ENCODE data around the gene XRCC5. TPM values are rescaled to one million over a fixed set of nuclear protein-coding genes. Genes with fewer than 3 reads are reported as not detected.
"Not testable (repeated sequence)": the region's sequence is repeated elsewhere in the genome, so short reads cannot be mapped to it uniquely, and the experiment has no call there.

Gene XRCC5
- total RNA-seq, 1 donor from 2014 or later: 303 TPM

DNA sequence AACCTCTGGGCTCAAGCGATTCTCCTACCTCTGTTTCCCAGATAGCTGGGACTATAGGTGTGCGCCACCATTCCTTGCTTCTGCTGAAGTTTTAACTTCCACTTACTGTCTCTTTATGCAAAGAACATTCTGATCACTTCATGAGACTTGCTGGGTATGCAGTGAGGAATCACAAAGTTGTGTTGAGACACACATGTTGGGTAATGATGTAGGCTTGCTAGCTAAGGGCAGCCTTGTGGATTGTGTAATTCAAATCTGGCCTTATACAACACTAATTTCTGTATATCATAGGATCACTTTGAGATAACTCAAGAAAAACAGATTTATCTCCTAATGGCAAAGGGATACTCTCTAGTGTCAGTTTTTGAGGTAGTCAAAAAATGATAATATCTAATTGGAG, 24.2 kb downstream of the XRCC5 start:
- intact Hi-C loops (cut with micrococcal nuclease): no loop called here
- H3K4me3 Mint-ChIP-seq: no peak overlapping the region
- no peaks in the 10 kb centered on the region for H3K27me3 Mint-ChIP-seq
- POLR2A ChIA-PET: no interaction called here
- TF ChIP-seq, protein P1, sequence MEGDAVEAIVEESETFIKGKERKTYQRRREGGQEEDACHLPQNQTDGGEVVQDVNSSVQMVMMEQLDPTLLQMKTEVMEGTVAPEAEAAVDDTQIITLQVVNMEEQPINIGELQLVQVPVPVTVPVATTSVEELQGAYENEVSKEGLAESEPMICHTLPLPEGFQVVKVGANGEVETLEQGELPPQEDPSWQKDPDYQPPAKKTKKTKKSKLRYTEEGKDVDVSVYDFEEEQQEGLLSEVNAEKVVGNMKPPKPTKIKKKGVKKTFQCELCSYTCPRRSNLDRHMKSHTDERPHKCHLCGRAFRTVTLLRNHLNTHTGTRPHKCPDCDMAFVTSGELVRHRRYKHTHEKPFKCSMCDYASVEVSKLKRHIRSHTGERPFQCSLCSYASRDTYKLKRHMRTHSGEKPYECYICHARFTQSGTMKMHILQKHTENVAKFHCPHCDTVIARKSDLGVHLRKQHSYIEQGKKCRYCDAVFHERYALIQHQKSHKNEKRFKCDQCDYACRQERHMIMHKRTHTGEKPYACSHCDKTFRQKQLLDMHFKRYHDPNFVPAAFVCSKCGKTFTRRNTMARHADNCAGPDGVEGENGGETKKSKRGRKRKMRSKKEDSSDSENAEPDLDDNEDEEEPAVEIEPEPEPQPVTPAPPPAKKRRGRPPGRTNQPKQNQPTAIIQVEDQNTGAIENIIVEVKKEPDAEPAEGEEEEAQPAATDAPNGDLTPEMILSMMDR (IDR thresholded peaks at IDR 0.05): no peak
- H3K36me3 Mint-ChIP-seq (ENCODE audit: low read depth): peaks cover 91% of the 10 kb centered on the region
- H3K4me1 Mint-ChIP-seq: peaks cover 3% of the 10 kb centered on the region
- DNase-seq: no peak
- CTCF ChIA-PET: no interaction called here
- H3K27ac Mint-ChIP-seq: no peak overlapping the region
- H3K9me3 Mint-ChIP-seq: no peaks in the 10 kb centered on the region
- ATAC-seq (ENCODE audit: low read depth): no peak

DNA sequence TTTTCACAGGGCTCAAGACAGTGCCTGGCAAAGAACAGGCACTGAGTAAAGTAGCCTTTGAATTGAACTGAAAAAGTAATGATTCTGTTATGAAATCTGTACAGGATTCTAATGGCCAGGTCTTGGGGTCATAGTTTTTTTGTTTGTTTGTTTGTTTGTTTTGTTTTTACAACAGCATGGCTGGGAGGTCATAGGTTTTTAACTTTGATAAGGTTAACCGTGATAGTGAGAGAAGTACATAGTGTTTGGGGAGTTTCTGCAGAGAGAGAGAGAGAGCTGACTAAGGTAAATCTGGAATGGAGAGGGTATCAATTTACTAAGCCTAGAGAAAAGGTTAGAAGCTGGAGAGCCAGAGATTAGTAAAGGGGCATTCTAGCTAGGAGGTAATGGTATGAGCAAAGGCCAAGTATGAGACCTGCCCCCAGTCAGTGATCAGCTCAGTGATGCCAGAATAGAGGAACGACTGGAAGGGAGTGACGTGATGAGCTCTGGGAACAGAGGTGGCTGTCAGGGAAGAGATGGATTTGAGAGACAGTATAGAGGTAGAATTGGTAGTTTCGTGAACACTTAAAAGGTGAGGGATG, 25.9 kb downstream of the XRCC5 start:
- TF ChIP-seq, protein P1 (IDR thresholded peaks at IDR 0.05): no peak
- no peak for ATAC-seq (ENCODE audit: low read depth)
- no peaks in the 10 kb centered on the region for H3K27me3 Mint-ChIP-seq
- intact Hi-C loops (cut with micrococcal nuclease): no loop called here
- POLR2A ChIA-PET: no interaction called here
- CTCF ChIA-PET: no interaction called here
- DNase-seq: no peak
- H3K9me3 Mint-ChIP-seq: no peaks in the 10 kb centered on the region
- H3K4me1 Mint-ChIP-seq: peaks cover 3% of the 10 kb centered on the region
- no peak overlapping the region for H3K27ac Mint-ChIP-seq
- H3K36me3 Mint-ChIP-seq (ENCODE audit: low read depth): peaks cover 94% of the 10 kb centered on the region
- no peak overlapping the region for H3K4me3 Mint-ChIP-seq

DNA sequence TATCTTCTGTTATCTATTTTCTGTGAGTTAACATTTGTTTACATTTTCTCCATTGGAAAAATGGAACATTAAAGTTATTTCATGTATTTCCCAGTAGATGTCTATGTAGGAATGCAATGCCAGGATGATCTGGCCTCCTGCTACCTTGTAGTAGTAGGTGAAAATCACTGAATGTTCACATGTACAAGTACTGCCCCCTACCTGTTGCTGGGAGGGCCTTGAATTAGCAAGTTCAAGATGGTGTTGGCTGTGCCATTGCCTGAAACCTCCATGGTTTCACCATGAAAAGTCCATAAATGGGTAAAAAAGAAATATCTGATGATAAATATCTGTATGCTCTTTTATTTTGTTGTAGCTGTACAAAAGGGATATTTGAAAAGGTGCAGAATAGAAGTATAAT, 30.7 kb downstream of the XRCC5 start:
- CTCF ChIA-PET: interaction anchor here (1.2 to 1.9 kb wide), 2 partner anchors 105 to 107 kb away, joined by 4 to 8 read pairs; no protein-coding TSS in a partner anchor
- ATAC-seq (ENCODE audit: low read depth) (peak; percentile 50), DNase-seq (no peak)
- Mint-ChIP-seq H3K36me3 (ENCODE audit: low read depth) (peaks cover 77% of the 10 kb centered on the region), H3K4me1 (peaks cover 2% of the 10 kb centered on the region), H3K27ac (no peak overlapping the region), H3K27me3 (no peaks in the 10 kb centered on the region), H3K9me3 (no peaks in the 10 kb centered on the region), H3K4me3 (no peak overlapping the region)
- POLR2A ChIA-PET: no interaction called here
- intact Hi-C loops (cut with micrococcal nuclease): loop anchor here (1.0 to 2.0 kb wide), 2 partner anchors 15 to 106 kb away; no protein-coding TSS in a partner anchor
- TF ChIP-seq, protein P1 (IDR thresholded peaks at IDR 0.05): no peak

DNA sequence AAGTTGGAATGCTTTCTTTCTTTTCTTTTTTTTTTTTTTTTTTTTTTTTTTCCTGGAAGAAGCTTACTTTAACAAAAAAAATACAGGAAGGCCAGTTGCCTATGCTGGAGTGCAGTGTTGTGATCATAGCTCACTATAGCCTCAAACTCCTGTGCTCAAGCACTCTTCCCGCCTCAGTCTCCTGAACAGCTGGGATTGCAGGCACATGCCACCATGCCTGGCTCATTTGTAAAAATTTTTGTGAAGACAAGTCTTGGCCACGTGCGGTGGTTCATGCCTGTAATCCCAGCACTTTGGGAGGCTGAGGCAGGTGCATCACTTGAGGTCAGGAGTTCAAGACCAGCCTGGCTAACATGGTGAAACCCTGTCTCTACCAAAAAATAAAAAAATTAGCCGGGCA, 32.4 kb downstream of the XRCC5 start:
- not testable (repeated sequence) for DNase-seq; H3K27ac Mint-ChIP-seq; ATAC-seq (ENCODE audit: low read depth); H3K9me3 Mint-ChIP-seq; H3K27me3 Mint-ChIP-seq; H3K4me3 Mint-ChIP-seq; H3K4me1 Mint-ChIP-seq
- ChIA-PET POLR2A (interaction anchor here (0.7 kb wide), 1 partner anchor 12 kb away, joined by 3 read pairs; no protein-coding TSS in a partner anchor), CTCF (interaction anchor here (0.9 to 1.9 kb wide), 2 partner anchors 107 to 525 kb away, joined by 3 to 8 read pairs; no protein-coding TSS in a partner anchor)
- intact Hi-C loops (cut with micrococcal nuclease): loop anchor here (2.0 kb wide), 1 partner anchor 17 kb away; no protein-coding TSS in a partner anchor
- peaks cover 61% of the 10 kb centered on the region for H3K36me3 Mint-ChIP-seq (ENCODE audit: low read depth)

DNA sequence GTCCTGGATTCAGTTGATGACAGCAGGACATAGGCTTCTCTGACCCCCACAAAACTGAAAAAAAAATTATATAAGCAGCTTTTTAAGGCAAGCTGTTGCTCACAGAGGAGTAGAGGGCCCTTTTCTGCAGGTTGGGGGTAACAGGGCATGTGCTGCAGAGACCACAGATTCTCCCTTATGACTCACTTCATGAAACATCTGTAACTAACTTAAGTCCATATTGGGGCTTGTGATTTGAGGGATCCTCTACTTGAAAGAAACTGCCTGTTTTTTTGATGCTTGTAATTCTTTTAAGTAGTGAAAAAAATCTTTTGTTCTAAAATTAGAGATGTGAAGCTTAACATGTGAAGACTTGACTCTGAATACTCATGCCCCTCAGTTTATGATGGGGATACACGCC, 33.4 kb downstream of the XRCC5 start:
- Mint-ChIP-seq H3K9me3 (no peaks in the 10 kb centered on the region), H3K4me3 (no peak overlapping the region), H3K4me1 (peaks cover 2% of the 10 kb centered on the region), H3K27me3 (no peaks in the 10 kb centered on the region), H3K36me3 (ENCODE audit: low read depth) (peaks cover 53% of the 10 kb centered on the region), H3K27ac (no peak overlapping the region)
- CTCF ChIA-PET: interaction anchor here (0.8 kb wide), 1 partner anchor 22 kb away, joined by 3 read pairs; no protein-coding TSS in a partner anchor
- POLR2A ChIA-PET: no interaction called here
- no peak for DNase-seq
- peak; percentile 58 for ATAC-seq (ENCODE audit: low read depth)
- TF ChIP-seq, protein P1 (IDR thresholded peaks at IDR 0.05): no peak
- intact Hi-C loops (cut with micrococcal nuclease): no loop called here

Data from activated B cell treated with CpG ODN at 0.5 μM for 24 hours (primary cell).